NCI-H1694 (cell line): ENCODE results near the gene CBLN3.

Experiments used
- DNase-seq: peaks from one replicate; lab custom pipeline; 2025; lab: John Stamatoyannopoulos, UW

Gene CBLN3

DNA sequence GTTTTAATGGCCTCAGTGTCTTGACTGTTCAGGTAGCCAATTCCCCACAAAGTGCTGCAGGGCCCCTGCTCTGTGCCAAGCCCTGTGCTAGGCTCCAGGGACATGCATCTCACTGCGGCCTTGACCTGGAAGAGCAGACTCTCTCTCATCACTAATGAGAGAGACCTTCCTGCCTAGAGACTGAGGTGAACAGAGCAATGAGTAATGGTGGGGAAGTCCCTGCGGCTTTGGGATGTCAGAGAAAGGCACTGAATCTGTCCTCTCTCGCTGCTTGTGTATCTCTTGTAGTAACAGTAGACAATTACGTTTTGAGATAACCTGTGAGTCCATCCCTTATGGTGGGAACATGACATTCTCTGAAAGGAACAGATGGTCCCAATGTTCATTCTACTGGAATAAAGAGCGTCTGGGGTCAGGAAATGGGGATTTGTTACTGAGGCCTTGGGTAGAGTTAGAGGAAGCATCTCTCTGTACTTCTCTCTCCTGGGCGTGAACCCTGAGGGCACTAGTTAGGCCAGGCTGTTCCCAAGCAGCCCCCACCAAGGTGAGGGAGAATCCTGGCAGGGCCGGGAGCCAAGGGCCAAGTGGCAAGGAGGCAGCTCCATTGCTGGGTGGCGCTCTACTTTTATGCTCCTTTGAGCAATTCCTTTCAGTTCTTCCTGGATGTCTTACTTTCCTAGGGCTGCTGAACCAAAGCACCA is 48.0 kb downstream of the CBLN3 start:
- DNase-seq: peak; percentile 95

DNA sequence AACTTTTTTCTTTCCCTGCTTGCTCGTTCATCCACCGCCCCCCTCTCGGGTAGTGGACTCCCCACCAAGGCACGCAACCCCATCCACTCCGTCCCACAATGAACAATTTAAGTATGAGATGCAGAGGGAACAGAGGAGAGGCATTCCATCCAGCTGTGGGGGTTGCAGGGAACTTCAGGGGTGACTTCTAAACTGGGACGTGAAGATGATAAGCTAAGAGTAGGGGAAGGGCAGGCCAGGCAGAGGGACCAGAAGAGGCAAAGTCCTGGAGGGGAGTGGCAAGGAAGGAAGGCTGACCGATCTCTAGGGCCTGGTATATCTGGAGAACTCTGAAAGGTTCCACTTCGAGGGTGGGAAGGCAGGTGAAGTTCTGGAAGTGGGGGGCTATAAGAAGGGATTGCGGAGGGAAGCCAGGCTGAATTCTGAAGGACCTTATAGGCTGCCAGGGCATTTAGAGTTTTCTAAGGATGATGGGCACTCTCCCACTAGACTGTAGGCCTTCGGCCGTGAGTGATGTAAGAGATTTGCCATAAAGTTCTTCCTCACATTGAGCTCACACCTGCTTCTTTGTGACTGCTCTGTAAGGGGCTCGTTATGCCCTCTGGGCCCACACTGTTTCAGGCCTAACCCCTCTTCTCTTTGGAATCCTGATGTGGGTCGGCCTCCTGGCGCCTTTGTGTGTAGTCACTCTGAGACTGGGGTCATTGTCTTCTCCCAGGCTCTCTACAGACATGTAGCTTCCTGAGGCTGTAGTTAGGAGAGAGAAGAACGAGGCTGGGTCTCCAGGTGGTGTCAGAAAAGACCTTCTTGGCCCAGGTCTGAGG is 49.3 kb downstream of the CBLN3 start:
- DNase-seq: no peak

DNA sequence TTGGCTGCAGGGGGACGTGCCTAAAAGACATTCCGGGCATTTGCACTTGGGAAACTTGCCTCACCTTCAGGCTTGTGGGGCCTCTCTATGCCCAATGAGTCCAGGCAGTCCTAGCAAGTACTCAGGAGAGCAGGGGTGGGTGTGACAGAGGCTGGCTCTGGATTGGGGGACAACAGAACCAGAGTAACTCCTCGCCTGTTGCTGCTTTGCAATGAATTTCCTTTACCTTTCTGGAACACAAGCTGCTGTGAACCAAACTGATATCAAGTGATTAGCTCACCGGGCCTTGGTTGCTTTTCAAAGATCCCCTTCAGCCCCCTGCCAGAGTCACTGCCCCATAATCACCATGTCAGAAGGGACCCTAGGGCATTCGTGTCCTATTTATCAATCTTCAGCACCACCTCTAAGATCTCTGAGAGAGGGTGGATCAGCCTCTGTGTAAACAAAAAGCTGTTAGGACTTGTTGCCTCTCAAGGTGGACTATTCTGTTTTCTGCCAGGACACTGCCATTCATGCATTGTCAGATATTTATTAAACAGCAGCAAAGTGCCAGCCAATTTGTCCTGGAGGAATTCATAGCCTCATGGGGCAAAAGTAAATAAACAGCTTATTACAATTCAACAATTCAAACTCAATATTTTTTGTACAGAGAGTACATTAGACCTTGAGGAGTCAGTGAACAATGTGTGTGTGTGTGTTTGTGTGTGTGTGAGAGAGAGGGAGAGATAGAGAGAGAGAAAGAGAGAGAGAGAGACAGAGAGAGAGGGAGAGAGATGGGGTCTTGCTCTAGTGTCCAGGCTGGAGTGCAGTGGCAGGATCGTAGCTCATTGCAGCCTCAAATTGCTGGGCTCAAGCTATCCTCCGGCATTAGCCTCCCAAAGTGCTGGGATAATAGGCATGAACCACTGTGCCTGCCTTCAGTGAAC is 50.2 kb downstream of the CBLN3 start:
- no peak for DNase-seq

DNA sequence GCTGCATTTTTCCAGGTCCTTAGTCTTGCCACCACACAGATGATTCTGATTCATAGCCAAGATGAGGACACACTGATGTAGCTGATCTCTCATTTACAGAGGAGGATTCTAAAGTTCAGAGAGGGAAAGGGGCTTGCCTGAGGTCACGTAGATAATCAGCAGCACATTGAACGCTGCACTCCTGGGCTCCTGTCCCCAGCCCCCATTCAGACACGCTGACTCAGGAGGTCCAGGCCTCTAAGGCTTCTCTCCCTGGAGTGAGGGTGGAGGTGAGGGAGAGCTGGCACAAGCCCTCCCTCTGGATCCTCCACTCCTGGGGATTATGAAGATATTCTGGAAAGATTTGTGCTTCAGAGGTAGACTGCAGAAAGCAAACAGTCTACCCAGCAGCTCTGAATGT is 51.1 kb downstream of the CBLN3 start:
- no peak for DNase-seq

DNA sequence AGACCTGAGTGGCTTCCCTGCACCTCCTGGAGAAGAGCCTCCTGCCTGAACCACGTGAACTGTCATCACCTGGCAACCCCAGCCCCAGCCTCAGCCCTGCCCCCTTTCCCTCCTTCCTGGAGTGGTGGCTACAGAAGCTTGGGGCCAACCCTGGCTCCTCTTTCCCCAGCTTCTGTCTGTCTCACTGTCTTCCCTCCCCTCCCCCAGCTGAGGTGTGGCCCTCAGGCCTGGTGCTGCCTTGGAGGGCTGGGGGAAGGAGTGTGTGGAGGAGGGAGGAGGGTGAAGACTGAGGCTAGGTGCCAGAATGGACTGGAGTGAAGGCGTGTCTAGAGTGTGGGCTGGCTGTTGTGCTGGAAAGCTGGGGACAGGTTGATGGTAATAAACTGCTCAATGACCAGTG is 51.8 kb downstream of the CBLN3 start:
- DNase-seq: no peak

DNA sequence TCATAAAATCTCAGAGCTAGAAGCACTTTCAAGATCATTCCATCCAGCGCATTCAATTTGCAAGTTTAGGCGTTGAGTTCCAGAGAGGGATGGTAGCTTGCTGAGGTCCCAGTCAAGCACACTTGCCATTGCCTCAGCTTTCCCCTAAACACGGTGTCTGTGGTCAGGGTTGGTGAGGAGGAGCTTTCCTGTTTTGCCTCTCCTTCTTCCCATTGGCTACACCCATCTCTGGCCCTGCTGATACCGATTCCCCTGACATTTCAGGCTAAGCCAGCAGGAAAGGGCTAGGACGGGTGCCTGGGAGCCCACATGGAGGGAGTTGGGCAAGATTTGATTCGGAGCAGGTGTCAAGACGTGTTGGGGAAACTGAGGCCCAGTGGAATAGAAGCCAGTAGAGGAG is 52.3 kb downstream of the CBLN3 start:
- DNase-seq: no peak
